Activated naive CD8-positive, alpha-beta T cell (primary cell): ENCODE results near the gene PDCD1LG2.
A peak's percentile ranks its signal among the peaks of the same experiment; 100 is the strongest.

Experiments used
- H3K27ac Mint-ChIP-seq: one replicate; pipeline ENCODE4 v1.8.0; 2021; ENCODE audit warnings: mixed read lengths
- H3K27me3 Mint-ChIP-seq: one replicate; pipeline ENCODE4 v1.8.0; 2021; ENCODE audit warnings: mixed read lengths
- H3K36me3 Mint-ChIP-seq: one replicate; pipeline ENCODE4 v1.8.0; 2021; ENCODE audit warnings: mixed read lengths
- H3K4me1 Mint-ChIP-seq: one replicate; pipeline ENCODE4 v1.8.0; 2021; ENCODE audit warnings: low read depth, mixed read lengths
- H3K4me3 Mint-ChIP-seq: one replicate; pipeline ENCODE4 v1.8.0; 2021; ENCODE audit warnings: mild to moderate bottlenecking, mixed read lengths
- H3K9me3 Mint-ChIP-seq: one replicate; pipeline ENCODE4 v1.8.0; 2021; ENCODE audit warnings: low read depth, mixed read lengths

PDCD1LG2 gene

GRCh38 chr9:5562806-5563416 lies 52.6 kb downstream of the PDCD1LG2 start:
- no peaks in the 10 kb centered on the region for H3K27me3 Mint-ChIP-seq
- peak overlapping the region; percentile 5 for H3K27ac Mint-ChIP-seq
- H3K4me1 Mint-ChIP-seq = peaks cover 48% of the 10 kb centered on the region
- H3K9me3 Mint-ChIP-seq = no peaks in the 10 kb centered on the region
- H3K36me3 Mint-ChIP-seq = peaks cover 2% of the 10 kb centered on the region
- H3K4me3 Mint-ChIP-seq = no peak overlapping the region

- Mint-ChIP-seq H3K9me3 (no peaks in the 10 kb centered on the region), H3K4me3 (no peak overlapping the region), H3K27ac (peak overlapping the region; percentile 5), H3K27me3 (no peaks in the 10 kb centered on the region), H3K4me1 (peaks cover 46% of the 10 kb centered on the region), H3K36me3 (peaks cover 2% of the 10 kb centered on the region)
These were observed 53.1 kb downstream of the PDCD1LG2 start for GRCh38 chr9:5563417-5563815.

GRCh38 chr9:5563886-5564285 lies 53.6 kb downstream of the PDCD1LG2 start:
- no peak overlapping the region for H3K4me3 Mint-ChIP-seq
- no peaks in the 10 kb centered on the region for H3K27me3 Mint-ChIP-seq
- H3K36me3 Mint-ChIP-seq = peaks cover 2% of the 10 kb centered on the region
- no peak overlapping the region for H3K27ac Mint-ChIP-seq
- peaks cover 46% of the 10 kb centered on the region for H3K4me1 Mint-ChIP-seq
- no peaks in the 10 kb centered on the region for H3K9me3 Mint-ChIP-seq

- no peak overlapping the region for H3K4me3 Mint-ChIP-seq
- no peaks in the 10 kb centered on the region for H3K27me3 Mint-ChIP-seq
- H3K4me1 Mint-ChIP-seq = peaks cover 36% of the 10 kb centered on the region
- H3K36me3 Mint-ChIP-seq = peaks cover 2% of the 10 kb centered on the region
- no peaks in the 10 kb centered on the region for H3K9me3 Mint-ChIP-seq
- no peak overlapping the region for H3K27ac Mint-ChIP-seq
These were observed 55.8 kb downstream of the PDCD1LG2 start for GRCh38 chr9:5566054-5566618.

- Mint-ChIP-seq H3K36me3 (peaks cover 2% of the 10 kb centered on the region), H3K27ac (no peak overlapping the region), H3K9me3 (no peaks in the 10 kb centered on the region), H3K27me3 (no peaks in the 10 kb centered on the region), H3K4me3 (no peak overlapping the region), H3K4me1 (peaks cover 18% of the 10 kb centered on the region)
These were observed 58.5 kb downstream of the PDCD1LG2 start for GRCh38 chr9:5568868-5569267.

GRCh38 chr9:5569409-5569808 lies 59.1 kb downstream of the PDCD1LG2 start:
- no peaks in the 10 kb centered on the region for H3K9me3 Mint-ChIP-seq
- H3K27me3 Mint-ChIP-seq = no peaks in the 10 kb centered on the region
- H3K4me1 Mint-ChIP-seq = peaks cover 18% of the 10 kb centered on the region
- no peak overlapping the region for H3K27ac Mint-ChIP-seq
- H3K36me3 Mint-ChIP-seq = peaks cover 2% of the 10 kb centered on the region
- no peak overlapping the region for H3K4me3 Mint-ChIP-seq

- H3K4me3 Mint-ChIP-seq = no peak overlapping the region
- peaks cover 5% of the 10 kb centered on the region for H3K36me3 Mint-ChIP-seq
- no peaks in the 10 kb centered on the region for H3K27me3 Mint-ChIP-seq
- H3K9me3 Mint-ChIP-seq = no peaks in the 10 kb centered on the region
- no peak overlapping the region for H3K27ac Mint-ChIP-seq
- peaks cover 15% of the 10 kb centered on the region for H3K4me1 Mint-ChIP-seq
These were observed 59.6 kb downstream of the PDCD1LG2 start for GRCh38 chr9:5569891-5570290.

GRCh38 chr9:5571629-5572232 lies 61.4 kb downstream of the PDCD1LG2 start:
- Mint-ChIP-seq H3K4me1 (peaks cover 15% of the 10 kb centered on the region), H3K27ac (no peak overlapping the region), H3K9me3 (no peaks in the 10 kb centered on the region), H3K4me3 (no peak overlapping the region), H3K36me3 (peaks cover 4% of the 10 kb centered on the region), H3K27me3 (no peaks in the 10 kb centered on the region)

- Mint-ChIP-seq H3K4me1 (peaks cover 12% of the 10 kb centered on the region), H3K36me3 (peaks cover 8% of the 10 kb centered on the region)
These were observed 63.8 kb downstream of the PDCD1LG2 start for GRCh38 chr9:5574097-5574496.

GRCh38 chr9:5575000-5575399 lies 64.7 kb downstream of the PDCD1LG2 start:
- Mint-ChIP-seq H3K27ac (no peak overlapping the region), H3K36me3 (peaks cover 8% of the 10 kb centered on the region), H3K4me1 (peaks cover 12% of the 10 kb centered on the region), H3K9me3 (no peaks in the 10 kb centered on the region), H3K27me3 (no peaks in the 10 kb centered on the region), H3K4me3 (no peak overlapping the region)

More at GRCh38 chr9:5574097-5574496, 63.8 kb downstream of the PDCD1LG2 start:
- H3K27me3 Mint-ChIP-seq = no peaks in the 10 kb centered on the region
- H3K9me3 Mint-ChIP-seq = no peaks in the 10 kb centered on the region
- no peak overlapping the region for H3K4me3 Mint-ChIP-seq
- H3K27ac Mint-ChIP-seq = no peak overlapping the region

GRCh38 chr9:5577225-5577624 lies 66.9 kb downstream of the PDCD1LG2 start:
- Mint-ChIP-seq H3K4me3 (no peak overlapping the region), H3K9me3 (peaks cover 4% of the 10 kb centered on the region), H3K27me3 (no peaks in the 10 kb centered on the region), H3K27ac (no peak overlapping the region), H3K36me3 (peaks cover 8% of the 10 kb centered on the region), H3K4me1 (peaks cover 19% of the 10 kb centered on the region)

GRCh38 chr9:5578018-5578697 lies 67.8 kb downstream of the PDCD1LG2 start:
- H3K27me3 Mint-ChIP-seq = no peaks in the 10 kb centered on the region
- H3K9me3 Mint-ChIP-seq = peaks cover 4% of the 10 kb centered on the region
- peaks cover 8% of the 10 kb centered on the region for H3K36me3 Mint-ChIP-seq
- peaks cover 27% of the 10 kb centered on the region for H3K4me1 Mint-ChIP-seq
- H3K4me3 Mint-ChIP-seq = no peak overlapping the region
- no peak overlapping the region for H3K27ac Mint-ChIP-seq

- Mint-ChIP-seq H3K9me3 (peaks cover 4% of the 10 kb centered on the region), H3K4me3 (no peak overlapping the region), H3K36me3 (peaks cover 8% of the 10 kb centered on the region), H3K27ac (peak overlapping the region; percentile 22), H3K27me3 (no peaks in the 10 kb centered on the region), H3K4me1 (peaks cover 30% of the 10 kb centered on the region)
These were observed 68.4 kb downstream of the PDCD1LG2 start for GRCh38 chr9:5578698-5579085.

- H3K27me3 Mint-ChIP-seq = no peaks in the 10 kb centered on the region
- no peak overlapping the region for H3K4me3 Mint-ChIP-seq
- peaks cover 5% of the 10 kb centered on the region for H3K36me3 Mint-ChIP-seq
- H3K4me1 Mint-ChIP-seq = peaks cover 30% of the 10 kb centered on the region
- H3K9me3 Mint-ChIP-seq = peaks cover 4% of the 10 kb centered on the region
- H3K27ac Mint-ChIP-seq = no peak overlapping the region
These were observed 69.5 kb downstream of the PDCD1LG2 start for GRCh38 chr9:5579881-5580280.

- H3K4me3 Mint-ChIP-seq = no peak overlapping the region
- H3K27me3 Mint-ChIP-seq = no peaks in the 10 kb centered on the region
- H3K4me1 Mint-ChIP-seq = peaks cover 34% of the 10 kb centered on the region
- no peak overlapping the region for H3K27ac Mint-ChIP-seq
- peaks cover 4% of the 10 kb centered on the region for H3K36me3 Mint-ChIP-seq
- peaks cover 4% of the 10 kb centered on the region for H3K9me3 Mint-ChIP-seq
These were observed 70.3 kb downstream of the PDCD1LG2 start for GRCh38 chr9:5580650-5581049.
